HEK293 (cell line): Measurements from ENCODE around the gene DCUN1D3.

Experiments used
- CTCF ChIA-PET: fragments of 350-600 bp; formaldehyde crosslinking; extraction: SDS; loops from one replicate; lab custom pipeline; 2021; ENCODE audit warnings: antibody characterized with exemption; lab: Yijun Ruan, JAX
- POLR2A ChIA-PET: fragments of 300-600 bp; formaldehyde crosslinking; extraction: SDS; loops from one replicate; lab custom pipeline; 2020; ENCODE audit warnings: antibody characterized with exemption, inconsistent platforms; lab: Yijun Ruan, JAX
- H3K27ac ChIP-seq: fragments of 200-500 bp; sonication (Bioruptor generic); 2 replicates; pipeline ENCODE4 v1.5.1; 2014; ENCODE audit warnings: low read depth, low read length, control low read depth, inconsistent platforms; ENCODE audit errors: extremely low read depth
- H3K36me3 ChIP-seq, 2 experiments: fragments of 200-500 bp in 1 of 2; sonication (Bioruptor generic) in 1 of 2; 1 replicate in 1 of 2; 2 replicates in 1 of 2; pipeline ENCODE4 v1.5.1; 2014 to 2017; ENCODE audit warnings: inconsistent platforms in 2 of 2, low read length in 2 of 2; ENCODE audit not compliant: control insufficient read depth in 2 of 2, insufficient read depth in 1 of 2
- H3K4me1 ChIP-seq: fragments of 200-500 bp; sonication (Bioruptor generic); 2 replicates; pipeline ENCODE4 v1.5.1; 2014; ENCODE audit warnings: mild to moderate bottlenecking, low read length, inconsistent platforms; ENCODE audit not compliant: control insufficient read depth, insufficient read depth
- H3K4me3 ChIP-seq: 2 replicates; pipeline ENCODE4 v1.5.1; 2011; ENCODE audit warnings: low read depth, mild to moderate bottlenecking, control low read depth, low read length, moderate library complexity
- H3K9me3 ChIP-seq: fragments of 200-500 bp; sonication (Bioruptor generic); 2 replicates; pipeline ENCODE4 v1.5.1; 2014; ENCODE audit warnings: low read depth, low read length, inconsistent platforms; ENCODE audit not compliant: control insufficient read depth, insufficient read depth
- BCL11B ChIP-seq: fragments of 450-650 bp; formaldehyde crosslinking; IDR thresholded peaks from 2 replicates; pipeline ENCODE4 v1.5.1; 2016; ENCODE audit warnings: low read depth, missing biosample characterization, missing genetic modification characterization
- INSM2 ChIP-seq: fragments of 450-650 bp; formaldehyde crosslinking; IDR thresholded peaks from 2 replicates; pipeline ENCODE4 v1.5.1; 2016; ENCODE audit warnings: missing biosample characterization, missing genetic modification characterization
- MEIS1 ChIP-seq: sonication (generic); formaldehyde crosslinking; IDR thresholded peaks from 2 replicates; pipeline ENCODE4 v1.8.1; 2022; ENCODE audit warnings: missing genetic modification reagents, mild to moderate bottlenecking, borderline replicate concordance
- PRDM4 ChIP-seq: fragments of 450-650 bp; formaldehyde crosslinking; IDR thresholded peaks from 2 replicates; pipeline ENCODE4 v1.5.1; 2017; ENCODE audit warnings: missing biosample characterization, missing genetic modification characterization
- SCRT1 ChIP-seq: fragments of 450-650 bp; formaldehyde crosslinking; IDR thresholded peaks from 2 replicates; pipeline ENCODE4 v1.5.1; 2016; ENCODE audit warnings: missing biosample characterization, missing genetic modification characterization, borderline replicate concordance
- SCRT2 ChIP-seq: fragments of 450-650 bp; formaldehyde crosslinking; IDR thresholded peaks from 2 replicates; pipeline ENCODE4 v1.5.1; 2016; ENCODE audit warnings: missing biosample characterization, missing genetic modification characterization
- YY1 ChIP-seq: fragments of 450-650 bp; formaldehyde crosslinking; IDR thresholded peaks from 2 replicates; pipeline ENCODE4 v1.5.1; 2018; ENCODE audit warnings: missing biosample characterization, missing genetic modification characterization
- ZBTB10 ChIP-seq: fragments of 450-650 bp; formaldehyde crosslinking; IDR thresholded peaks from 2 replicates; pipeline ENCODE4 v1.5.1; 2016; ENCODE audit warnings: missing biosample characterization, missing genetic modification characterization
- ZBTB21 ChIP-seq: fragments of 450-650 bp; formaldehyde crosslinking; IDR thresholded peaks from 2 replicates; pipeline ENCODE4 v1.5.1; 2017; ENCODE audit warnings: missing biosample characterization, missing genetic modification characterization
- ZBTB7A ChIP-seq: fragments of 450-650 bp; formaldehyde crosslinking; IDR thresholded peaks from 2 replicates; pipeline ENCODE4 v1.5.1; 2016; ENCODE audit warnings: low read depth, missing biosample characterization, missing genetic modification characterization
- ZIC2 ChIP-seq: fragments of 450-650 bp; formaldehyde crosslinking; IDR thresholded peaks from 2 replicates; pipeline ENCODE4 v1.5.1; 2016; ENCODE audit warnings: missing biosample characterization, missing genetic modification characterization
- ZNF157 ChIP-seq: fragments of 450-650 bp; formaldehyde crosslinking; IDR thresholded peaks from 2 replicates; pipeline ENCODE4 v1.5.1; 2016; ENCODE audit warnings: missing biosample characterization, missing genetic modification characterization
- ZNF335 ChIP-seq: fragments of 450-650 bp; formaldehyde crosslinking; conservative IDR thresholded peaks from 2 replicates; pipeline ENCODE4 v1.5.1; 2016; ENCODE audit warnings: missing biosample characterization, missing genetic modification characterization
- ZNF529 ChIP-seq: fragments of 450-650 bp; formaldehyde crosslinking; IDR thresholded peaks from 2 replicates; pipeline ENCODE4 v1.5.1; 2017; ENCODE audit warnings: missing genetic modification characterization, missing biosample characterization; ENCODE audit not compliant: insufficient replicate concordance
- ZNF544 ChIP-seq: fragments of 450-650 bp; formaldehyde crosslinking; IDR thresholded peaks from 2 replicates; pipeline ENCODE4 v1.5.0; 2017; ENCODE audit warnings: missing biosample characterization, missing genetic modification characterization
- ZNF548 ChIP-seq: fragments of 450-650 bp; formaldehyde crosslinking; IDR thresholded peaks from 2 replicates; pipeline ENCODE4 v1.5.1; 2016; ENCODE audit warnings: missing biosample characterization, missing genetic modification characterization
- ZNF585B ChIP-seq: fragments of 450-650 bp; formaldehyde crosslinking; IDR thresholded peaks from 2 replicates; pipeline ENCODE4 v1.5.1; 2016; ENCODE audit warnings: missing biosample characterization, missing genetic modification characterization
- ZNF692 ChIP-seq: fragments of 450-650 bp; formaldehyde crosslinking; IDR thresholded peaks from 2 replicates; pipeline ENCODE4 v1.5.1; 2016; ENCODE audit warnings: missing biosample characterization, missing genetic modification characterization
- ZNF747 ChIP-seq: fragments of 450-650 bp; formaldehyde crosslinking; IDR thresholded peaks from 2 replicates; pipeline ENCODE4 v1.5.1; 2016; ENCODE audit warnings: missing biosample characterization, missing genetic modification characterization

The DCUN1D3 gene

GRCh38 chr16:20940871-20941635 is 40.9 kb upstream of the DCUN1D3 start:
- POLR2A ChIA-PET, result no interaction called here
- Histone ChIP-seq H3K36me3 (no peaks in the 10 kb centered on the region), H3K9me3 (no peaks in the 10 kb centered on the region), H3K27ac (no peak overlapping the region), H3K4me3 (no peak overlapping the region), H3K4me1 (no peaks in the 10 kb centered on the region)
- no peak for TF ChIP-seq ZIC2 (tag by site-specific recombination)
- TF ChIP-seq ZNF157 (tag by site-specific recombination), result no peak
- no peak for TF ChIP-seq PRDM4
- no peak for TF ChIP-seq ZNF544 (tag by site-specific recombination)
- TF ChIP-seq ZNF529 (tag by site-specific recombination), result no peak
- no peak for TF ChIP-seq ZNF548 (tag by site-specific recombination)
- TF ChIP-seq BCL11B (tag by site-specific recombination), result no peak
- TF ChIP-seq ZNF747 (tag by site-specific recombination), result no peak
- TF ChIP-seq SCRT2 (tag by site-specific recombination), result peak; percentile 89
- TF ChIP-seq ZBTB21 (tag by site-specific recombination), result no peak
- peak; percentile 77; the same call in 1 of the 2 replicates for TF ChIP-seq SCRT1 (tag by site-specific recombination)
- TF ChIP-seq INSM2 (tag by site-specific recombination), result no peak
- no peak for TF ChIP-seq MEIS1 (CRISPR knock-in tag)
- TF ChIP-seq YY1 (tag by site-specific recombination), result no peak
- CTCF ChIA-PET, result no interaction called here

GRCh38 chr16:20939611-20940010 is 39.5 kb upstream of the DCUN1D3 start:
- ChIA-PET CTCF (no interaction called here), POLR2A (no interaction called here)
- TF ChIP-seq ZNF692 (tag by site-specific recombination), result no peak
- TF ChIP-seq ZNF585B (tag by site-specific recombination), result no peak
- TF ChIP-seq ZBTB7A (tag by site-specific recombination), result no peak
- no peak for TF ChIP-seq ZNF335 (tag by site-specific recombination)
- TF ChIP-seq ZBTB10, result no peak
- Histone ChIP-seq H3K4me1 (no peaks in the 10 kb centered on the region), H3K36me3 (no peaks in the 10 kb centered on the region), H3K9me3 (no peaks in the 10 kb centered on the region), H3K4me3 (no peak overlapping the region), H3K27ac (no peak overlapping the region)
